Measurements from ENCODE around the gene REPS1.
"Not testable (repeated sequence)": the region's sequence is repeated elsewhere in the genome, so short reads cannot be mapped to it uniquely, and the experiment has no call there.

The REPS1 gene

GRCh38 chr6:138971601-138972000 is 16.5 kb downstream of the REPS1 start:
- DNase-seq (ENCODE audit: low read depth in 2 of 2), result no peak

- DNase-seq (ENCODE audit: low read depth in 2 of 2), result no peak
These were observed 17.1 kb downstream of the REPS1 start for GRCh38 chr6:138970856-138971425.

GRCh38 chr6:138970159-138970558 is 17.9 kb downstream of the REPS1 start:
- DNase-seq (ENCODE audit: low read depth in 2 of 2), result no peak

- no peak for DNase-seq (ENCODE audit: low read depth in 2 of 2)
These were observed 21.2 kb downstream of the REPS1 start for GRCh38 chr6:138966870-138967269.

- DNase-seq (ENCODE audit: low read depth in 2 of 2), result no peak
These were observed 22.1 kb downstream of the REPS1 start for GRCh38 chr6:138965971-138966370.

DNA sequence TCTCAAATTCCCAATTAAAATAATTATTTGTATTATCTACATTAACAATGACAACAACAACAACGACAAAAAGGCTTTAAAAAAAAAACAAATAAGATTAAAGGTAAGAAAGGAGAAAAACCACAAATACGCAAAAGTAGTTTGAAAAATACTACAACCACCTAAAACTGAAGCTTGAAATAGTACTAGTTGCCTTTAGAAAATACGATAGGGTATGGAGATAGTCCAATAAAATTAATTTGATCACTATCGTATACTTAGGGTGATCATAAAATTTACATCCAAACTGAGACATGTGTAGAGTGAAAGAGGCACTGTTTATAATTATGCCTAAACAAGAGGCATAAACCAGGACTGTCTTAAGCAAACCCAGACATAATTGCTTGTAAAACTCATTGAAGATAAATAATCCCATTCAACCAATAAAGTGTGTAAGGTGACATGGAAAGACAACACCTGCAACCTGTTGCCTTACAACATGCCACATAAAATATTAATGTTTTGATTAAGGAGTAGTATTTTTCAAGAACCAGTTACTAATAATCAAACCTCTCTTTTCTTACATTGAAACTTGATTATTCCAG is 22.7 kb downstream of the REPS1 start:
- no peak for DNase-seq (ENCODE audit: low read depth in 2 of 2)

DNA sequence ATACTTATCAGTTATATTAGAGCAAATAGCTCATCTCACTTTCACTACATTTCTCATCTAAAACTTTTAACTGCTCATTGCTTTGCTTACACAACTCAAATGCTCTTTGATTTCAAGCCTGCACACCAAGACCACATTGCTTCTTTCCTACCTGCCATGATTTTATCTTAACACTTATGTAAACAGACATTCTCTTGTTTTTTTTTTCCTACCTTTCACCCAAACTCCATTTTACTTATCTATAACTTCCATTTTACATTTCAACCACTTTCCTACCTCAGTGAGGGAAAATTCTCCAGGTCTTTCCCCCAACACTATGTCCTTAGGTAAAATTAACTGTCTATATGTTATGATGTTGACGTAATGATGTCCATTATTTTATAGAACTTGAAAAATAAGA is 24.0 kb downstream of the REPS1 start:
- DNase-seq (ENCODE audit: low read depth in 2 of 2), result no peak

DNA sequence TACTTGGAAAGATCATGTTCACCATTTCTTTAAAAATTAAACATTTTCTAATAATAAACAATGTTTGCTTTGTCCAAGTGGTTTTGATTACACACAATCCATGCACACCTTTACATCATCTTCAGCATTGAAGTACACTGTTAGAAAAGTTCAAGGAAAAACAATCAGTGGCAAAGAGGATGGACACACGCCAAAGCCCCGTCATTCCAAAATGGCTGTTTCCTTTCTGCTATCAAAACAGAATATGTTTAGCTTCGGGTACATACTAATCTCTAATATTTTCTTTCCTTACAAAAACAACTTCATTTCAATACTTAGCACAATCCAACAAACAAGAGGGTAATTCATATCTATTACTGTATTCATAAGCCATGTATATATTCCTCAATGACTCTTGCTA is 24.5 kb downstream of the REPS1 start:
- no peak for DNase-seq (ENCODE audit: low read depth in 2 of 2)

- DNase-seq (ENCODE audit: low read depth in 2 of 2), result no peak
These were observed 24.9 kb downstream of the REPS1 start for GRCh38 chr6:138963119-138963518.

- DNase-seq (ENCODE audit: low read depth in 2 of 2), result no peak
These were observed 28.5 kb downstream of the REPS1 start for GRCh38 chr6:138959521-138959920.

- no peak for DNase-seq (ENCODE audit: low read depth in 2 of 2)
These were observed 29.5 kb downstream of the REPS1 start for GRCh38 chr6:138958595-138958994.

DNA sequence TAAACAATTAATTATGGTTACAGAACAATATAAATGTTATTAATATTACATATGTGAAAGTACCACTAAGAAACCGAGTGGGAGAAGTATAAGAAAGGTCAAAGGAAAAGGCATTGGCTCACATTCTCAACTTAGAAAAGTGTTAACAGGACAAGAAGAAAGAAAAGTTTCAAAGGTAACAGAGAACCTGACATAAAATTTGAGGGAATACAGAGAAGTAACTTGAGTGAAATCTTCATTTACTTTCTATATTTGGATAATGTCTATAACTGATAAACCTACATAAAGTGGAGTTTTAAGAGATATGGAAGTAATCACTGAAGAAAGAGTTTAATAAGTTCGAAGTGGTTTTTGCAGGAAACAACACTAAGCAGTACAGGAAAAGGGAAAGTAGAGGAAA is 30.1 kb downstream of the REPS1 start:
- DNase-seq (ENCODE audit: low read depth in 2 of 2), result no peak

DNA sequence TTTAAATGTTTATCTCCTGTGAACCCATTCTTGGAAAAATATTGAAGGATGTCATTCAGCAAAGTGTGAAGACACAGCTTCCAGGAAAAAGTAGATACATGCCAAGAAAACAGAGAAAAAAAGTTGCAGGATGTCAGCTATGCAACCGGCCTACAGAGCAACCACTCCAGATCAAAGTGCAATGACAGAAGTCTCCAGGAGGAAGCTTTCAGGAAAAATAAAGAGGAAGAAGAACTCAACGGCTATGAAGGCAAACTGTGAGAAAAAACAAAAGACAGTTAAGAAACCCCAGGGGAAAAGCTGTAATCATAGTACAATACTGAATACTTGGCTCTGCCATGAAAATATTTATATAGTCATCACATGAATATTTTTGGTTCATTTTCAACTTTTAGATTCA is 30.6 kb downstream of the REPS1 start:
- DNase-seq (ENCODE audit: low read depth in 2 of 2), result no peak

- DNase-seq (ENCODE audit: low read depth in 2 of 2), result no peak
These were observed 31.7 kb downstream of the REPS1 start for GRCh38 chr6:138956244-138956924.

DNA sequence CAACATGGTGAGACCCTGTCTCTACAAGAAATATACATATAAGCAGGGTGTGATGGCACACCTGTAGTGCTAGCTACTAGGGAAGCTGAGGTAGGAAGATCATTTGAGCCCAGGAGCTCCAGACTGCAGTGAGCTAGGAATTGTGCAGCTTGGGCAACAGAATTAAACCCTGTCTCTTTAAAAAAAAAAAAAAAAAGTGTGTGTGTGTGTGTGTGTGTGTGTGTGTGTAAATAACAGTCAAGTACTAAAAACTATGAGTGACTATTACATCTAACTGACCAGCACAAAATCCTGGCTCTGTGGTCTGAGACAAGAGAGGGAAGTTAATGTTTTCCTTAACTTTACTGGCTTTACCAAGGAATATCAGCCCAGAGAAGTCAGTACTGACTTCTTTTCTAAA is 32.8 kb downstream of the REPS1 start:
- no peak for DNase-seq (ENCODE audit: low read depth in 2 of 2)

- no peak for DNase-seq (ENCODE audit: low read depth in 2 of 2)
These were observed 34.6 kb downstream of the REPS1 start for GRCh38 chr6:138953451-138953850.

DNA sequence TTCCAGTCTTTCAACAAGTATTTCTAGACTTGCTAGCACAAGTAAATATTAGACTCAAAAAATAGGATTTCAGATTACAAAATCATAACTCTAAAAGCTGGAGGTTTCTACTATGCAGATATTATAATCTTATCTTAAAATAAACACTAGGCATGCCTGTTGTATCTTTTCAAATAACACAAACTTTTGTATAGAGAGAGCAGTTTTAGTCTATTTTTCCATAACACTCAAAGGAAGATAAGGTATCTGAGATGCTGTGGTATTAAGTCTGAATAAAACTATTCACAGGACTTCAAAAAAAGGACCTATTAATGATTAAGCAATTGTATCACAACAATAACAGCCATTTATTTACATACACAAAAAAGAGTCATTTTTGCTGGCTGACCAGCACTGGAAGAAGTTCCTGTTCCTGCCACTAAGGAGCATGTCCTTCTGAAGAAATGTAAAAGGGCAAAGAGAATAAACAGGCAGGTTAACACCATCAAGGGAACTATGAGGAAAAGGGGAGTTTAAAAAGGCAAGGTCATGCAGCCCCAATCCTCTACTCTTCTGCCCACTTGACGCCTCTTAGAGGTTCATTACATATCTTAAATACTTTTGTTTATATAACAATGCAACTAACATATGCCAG is 39.4 kb downstream of the REPS1 start:
- DNase-seq (ENCODE audit: low read depth in 2 of 2), result no peak

GRCh38 chr6:138948004-138948403 is 40.0 kb downstream of the REPS1 start:
- no peak for DNase-seq (ENCODE audit: low read depth in 2 of 2)

- no peak for DNase-seq (ENCODE audit: low read depth in 2 of 2)
These were observed 42.7 kb downstream of the REPS1 start for GRCh38 chr6:138945354-138945753.

- peak in 1 of 2 donors; percentile 15 for DNase-seq (ENCODE audit: low read depth in 2 of 2)
These were observed 43.6 kb downstream of the REPS1 start for GRCh38 chr6:138944412-138944811.

GRCh38 chr6:138943089-138943625 is 44.9 kb downstream of the REPS1 start:
- no peak for DNase-seq (ENCODE audit: low read depth in 2 of 2)

DNA sequence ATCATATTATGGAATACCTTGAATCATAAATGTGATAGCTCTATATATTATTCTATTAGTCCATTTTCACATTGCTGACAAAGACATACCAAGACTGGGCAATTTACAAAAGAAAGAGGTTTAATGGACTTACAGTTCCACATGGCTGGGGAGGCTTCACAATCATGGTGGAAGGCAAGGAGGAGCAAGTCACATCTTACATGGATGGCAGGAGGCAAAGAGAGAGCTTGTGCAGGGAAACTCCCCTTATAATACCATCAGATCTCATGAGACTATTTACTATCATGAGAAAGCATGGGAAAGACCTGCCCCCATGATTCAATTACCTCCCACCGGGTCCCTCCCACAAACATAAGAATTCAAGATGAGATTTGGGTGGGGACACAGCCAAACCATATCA is 51.2 kb downstream of the REPS1 start:
- DNase-seq (ENCODE audit: low read depth in 2 of 2), result not testable (repeated sequence)

GRCh38 chr6:138931660-138932059 is 56.4 kb downstream of the REPS1 start:
- no peak for DNase-seq (ENCODE audit: low read depth in 2 of 2)

Data from activated CD8-positive, alpha-beta memory T cell treated with anti-CD3 and anti-CD28 coated beads for 4 hours (primary cell).